ENCODE measurements around the gene LGR6. TPM values are rescaled to one million over a fixed set of nuclear protein-coding genes. Genes with fewer than 3 reads are reported as not detected.

The LGR6 gene
- total and polyA plus RNA-seq, 2 experiments from 2014 or later: 0.66 to 0.89 TPM

- TF ChIP-seq REST (IDR thresholded peaks at IDR 0.05; ENCODE audit: unreplicated experiment) (no peak), JUNB (IDR thresholded peaks at IDR 0.05; ENCODE audit: unreplicated experiment) (no peak), ZNF331 (CRISPR knock-in tag; IDR thresholded peaks at IDR 0.05; ENCODE audit: low read depth) (no peak), CREB1 (CRISPR knock-in tag; IDR thresholded peaks at IDR 0.05; ENCODE audit: low read depth) (no peak), POLR2AphosphoS5 (IDR thresholded peaks at IDR 0.05; ENCODE audit: low read depth) (no peak), ETS1 (IDR thresholded peaks at IDR 0.05) (no peak), NANOG (IDR thresholded peaks at IDR 0.05; ENCODE audit: borderline replicate concordance) (no peak)
Observed at GRCh38 chr1:202194328-202194648, 689 bp downstream of the LGR6 start (continued).

GRCh38 chr1:202197653-202198365 is 4.2 kb downstream of the LGR6 start:
- H3K27me3 Mint-ChIP-seq (ENCODE audit: insufficient read depth, low read depth, poor library complexity): peaks cover 34% of the 10 kb centered on the region
- H3K4me1 Mint-ChIP-seq: peaks cover 6% of the 10 kb centered on the region; the same call in 1 of the 3 replicates
- TF ChIP-seq CREB1 (CRISPR knock-in tag; IDR thresholded peaks at IDR 0.05; ENCODE audit: low read depth): no peak
- TF ChIP-seq EZH2phosphoT487 (IDR thresholded peaks at IDR 0.05; ENCODE audit: unreplicated experiment): no peak
- no peak for TF ChIP-seq ZNF331 (CRISPR knock-in tag; IDR thresholded peaks at IDR 0.05; ENCODE audit: low read depth)
- no peak for TF ChIP-seq REST (IDR thresholded peaks at IDR 0.05; ENCODE audit: unreplicated experiment)
- no peak for TF ChIP-seq NANOG (IDR thresholded peaks at IDR 0.05; ENCODE audit: borderline replicate concordance)
- TF ChIP-seq ZNF462 (CRISPR knock-in tag; IDR thresholded peaks at IDR 0.05): no peak
- TF ChIP-seq POLR2AphosphoS5 (IDR thresholded peaks at IDR 0.05; ENCODE audit: low read depth): no peak

More at GRCh38 chr1:202197653-202198365, 4.2 kb downstream of the LGR6 start:
- Mint-ChIP-seq H3K9me3 (no peaks in the 10 kb centered on the region), H3K4me3 (no peak overlapping the region), H3K36me3 (ENCODE audit: low read depth) (no peaks in the 10 kb centered on the region), H3K27ac (no peak overlapping the region)
- 0 out of 2 replicates have a peak, but pooled peaks cover 2% of the 10 kb centered on the region for H3F3A ChIP-seq (replicated peaks; ENCODE audit: low read depth)
- no peaks in the 10 kb centered on the region for H3K79me2 ChIP-seq (replicated peaks; ENCODE audit: insufficient read depth)
- no peaks in the 10 kb centered on the region for H4K20me1 ChIP-seq (replicated peaks; ENCODE audit: insufficient read depth)
- no peak for ATAC-seq
- no peaks in the 10 kb centered on the region for H3K36me3 ChIP-seq (ENCODE audit: insufficient read depth)
- DNase-seq (ENCODE audit: low spot score): no peak
- H3K27me3 ChIP-seq (ENCODE audit: insufficient read depth): peaks cover 31% of the 10 kb centered on the region
- H3K9me2 ChIP-seq (ENCODE audit: insufficient read depth): no peaks in the 10 kb centered on the region
- no peak overlapping the region for H2AFZ ChIP-seq
- H3K27ac ChIP-seq (ENCODE audit: low read depth): no peak overlapping the region
- H3K4me2 ChIP-seq: no peak overlapping the region
- peaks cover 8% of the 10 kb centered on the region; the same call in 1 of the 2 replicates for H3K4me1 ChIP-seq (ENCODE audit: insufficient read depth)
- H3K4me3 ChIP-seq: no peak overlapping the region

Measured in GM23338 (cell line).